Fibroblast of the aortic adventitia (primary cell): Measurements from ENCODE around the gene SLC34A3. TPM values are rescaled to one million over a fixed set of nuclear protein-coding genes. Genes with fewer than 3 reads are reported as not detected.

Source experiments
- DNase-seq: peaks from one replicate; pipeline ENCODE4 v3.0.0-alpha.2; 2010; ENCODE audit warnings: low read depth
- H3K4me3 ChIP-seq: 2 replicates; pipeline ENCODE4 v1.5.1; 2011; ENCODE audit warnings: low read depth, mild to moderate bottlenecking, control low read depth, low read length, moderate library complexity
- total RNA-seq: library from RNA; depleted of rRNA; stranded (reverse); fragments of >200 nt; gene quantifications from 2 replicates; pipeline ENCODE4 v1.2.3, GENCODE V29; 2012; ENCODE audit warnings: low replicate concordance
- TF ChIP-seq, protein P1 (sequence below): IDR thresholded peaks from 2 replicates; pipeline ENCODE4 v1.5.1; 2011; ENCODE audit warnings: mild to moderate bottlenecking, low read length, control low read depth, inconsistent platforms; ENCODE audit not compliant: insufficient read depth

The SLC34A3 gene
- total RNA-seq, 1 donor: not detected

DNA sequence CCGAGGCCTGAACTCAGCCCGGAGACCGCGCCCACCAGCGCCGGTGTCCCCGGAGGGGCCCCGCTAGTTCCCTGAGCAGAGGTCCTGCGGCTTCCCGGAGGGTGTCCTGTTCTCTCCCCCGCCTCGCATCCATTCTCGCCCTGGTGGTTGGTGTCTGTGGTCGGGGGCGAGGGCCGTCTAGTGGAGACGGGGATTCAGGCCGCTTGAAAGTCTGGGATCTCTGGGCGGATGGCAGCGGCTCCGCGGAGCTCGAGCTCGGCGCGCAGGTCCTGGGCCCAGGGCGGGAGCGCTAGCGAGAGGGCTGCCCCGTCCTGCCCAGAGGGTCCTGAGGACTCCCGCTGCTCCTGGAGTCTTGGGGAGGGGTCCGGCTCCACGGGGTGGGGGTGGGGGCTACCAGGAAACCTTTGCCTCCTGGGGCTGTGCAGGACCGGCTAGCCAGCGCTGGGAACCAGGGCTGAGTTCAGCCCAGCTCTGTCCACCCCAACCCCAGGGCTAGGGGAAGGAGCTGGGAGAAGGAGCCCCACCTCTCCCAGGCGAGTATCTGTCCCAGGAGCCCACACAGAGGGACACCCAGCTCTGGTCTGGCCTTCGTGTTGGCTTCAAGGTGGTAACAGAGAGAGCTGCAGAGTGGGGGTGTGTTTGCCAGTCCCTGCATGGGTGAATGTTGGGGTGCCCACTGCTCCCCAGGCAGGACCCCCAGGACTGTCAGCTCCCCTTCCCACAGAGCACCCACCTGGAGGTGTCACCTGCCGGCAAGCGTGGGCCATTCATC, 50.8 kb downstream of the SLC34A3 start:
- H3K4me3 ChIP-seq: no peak overlapping the region
- DNase-seq: no peak
- TF ChIP-seq, protein P1, sequence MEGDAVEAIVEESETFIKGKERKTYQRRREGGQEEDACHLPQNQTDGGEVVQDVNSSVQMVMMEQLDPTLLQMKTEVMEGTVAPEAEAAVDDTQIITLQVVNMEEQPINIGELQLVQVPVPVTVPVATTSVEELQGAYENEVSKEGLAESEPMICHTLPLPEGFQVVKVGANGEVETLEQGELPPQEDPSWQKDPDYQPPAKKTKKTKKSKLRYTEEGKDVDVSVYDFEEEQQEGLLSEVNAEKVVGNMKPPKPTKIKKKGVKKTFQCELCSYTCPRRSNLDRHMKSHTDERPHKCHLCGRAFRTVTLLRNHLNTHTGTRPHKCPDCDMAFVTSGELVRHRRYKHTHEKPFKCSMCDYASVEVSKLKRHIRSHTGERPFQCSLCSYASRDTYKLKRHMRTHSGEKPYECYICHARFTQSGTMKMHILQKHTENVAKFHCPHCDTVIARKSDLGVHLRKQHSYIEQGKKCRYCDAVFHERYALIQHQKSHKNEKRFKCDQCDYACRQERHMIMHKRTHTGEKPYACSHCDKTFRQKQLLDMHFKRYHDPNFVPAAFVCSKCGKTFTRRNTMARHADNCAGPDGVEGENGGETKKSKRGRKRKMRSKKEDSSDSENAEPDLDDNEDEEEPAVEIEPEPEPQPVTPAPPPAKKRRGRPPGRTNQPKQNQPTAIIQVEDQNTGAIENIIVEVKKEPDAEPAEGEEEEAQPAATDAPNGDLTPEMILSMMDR: no peak

Other genes with a start within 250 kb of the SLC34A3 start
- gene LCNL1, start 247.9 kb upstream of the SLC34A3 start, total RNA-seq: 0.54 and 15.3 TPM in 2 replicates
- 7.1 and 18.3 TPM in 2 replicates for gene PAXX, start 238.5 kb upstream of the SLC34A3 start, total RNA-seq
- 4.3 and 5.2 TPM in 2 replicates for gene CLIC3, start 234.3 kb upstream of the SLC34A3 start, total RNA-seq
- 21.0 and 25.0 TPM in 2 replicates for gene ABCA2, start 202.7 kb upstream of the SLC34A3 start, total RNA-seq
- gene FUT7, start 198.8 kb upstream of the SLC34A3 start, total RNA-seq: not detected in 2 replicates
- gene NPDC1, start 184.7 kb upstream of the SLC34A3 start, total RNA-seq: 23.8 and 31.6 TPM in 2 replicates
- gene ENTPD2, start 176.8 kb upstream of the SLC34A3 start, total RNA-seq: 0.09 TPM in 1 of 2 replicates, not detected in the other
- 0.41 and 1.5 TPM in 2 replicates for gene SAPCD2, start 160.3 kb upstream of the SLC34A3 start, total RNA-seq
- gene UAP1L1, start 153.4 kb upstream of the SLC34A3 start, total RNA-seq: 12.7 and 17.7 TPM in 2 replicates
- gene MAN1B1, start 143.9 kb upstream of the SLC34A3 start, total RNA-seq: 50.8 and 103 TPM in 2 replicates
- 69.5 and 72.3 TPM in 2 replicates for gene DPP7, start 116.2 kb upstream of the SLC34A3 start, total RNA-seq
- gene GRIN1, start 91.7 kb upstream of the SLC34A3 start, total RNA-seq: not detected in 2 replicates
- gene LRRC26, start 60.9 kb upstream of the SLC34A3 start, total RNA-seq: not detected in 2 replicates
- not detected in 2 replicates for gene TMEM210, start 58.8 kb upstream of the SLC34A3 start, total RNA-seq
- gene ANAPC2, start 42.3 kb upstream of the SLC34A3 start, total RNA-seq: 25.7 and 28.0 TPM in 2 replicates
- gene SSNA1, start 42.2 kb upstream of the SLC34A3 start, total RNA-seq: 43.5 and 51.5 TPM in 2 replicates
- 8.0 and 10.5 TPM in 2 replicates for gene TPRN, start 30.2 kb upstream of the SLC34A3 start, total RNA-seq
- 32.3 and 34.7 TPM in 2 replicates for gene TMEM203, start 25.3 kb upstream of the SLC34A3 start, total RNA-seq
- 8.5 and 8.6 TPM in 2 replicates for gene NDOR1, start 25.2 kb upstream of the SLC34A3 start, total RNA-seq
- gene RNF208, start 8.7 kb upstream of the SLC34A3 start, total RNA-seq: 0.45 TPM in 1 of 2 replicates, not detected in the other
- 0.36 and 0.49 TPM in 2 replicates for gene CYSRT1, start 5.7 kb upstream of the SLC34A3 start, total RNA-seq
- gene RNF224, start 3.4 kb upstream of the SLC34A3 start, total RNA-seq: 0.09 TPM in 1 of 2 replicates, not detected in the other
- gene TUBB4B, start 10.4 kb downstream of the SLC34A3 start, total RNA-seq: 21.8 and 195 TPM in 2 replicates
- gene STPG3, start 20.4 kb downstream of the SLC34A3 start, total RNA-seq: not detected in 2 replicates
- 27.1 and 43.7 TPM in 2 replicates for gene NELFB, start 24.4 kb downstream of the SLC34A3 start, total RNA-seq
- gene TOR4A, start 46.8 kb downstream of the SLC34A3 start, total RNA-seq: 12.6 and 31.3 TPM in 2 replicates
- 0.09 TPM in 1 of 2 replicates, not detected in the other for gene NRARP, start 71.4 kb downstream of the SLC34A3 start, total RNA-seq
- gene EXD3, start 192.3 kb downstream of the SLC34A3 start, total RNA-seq: 5.2 and 14.3 TPM in 2 replicates
- 0.36 and 0.74 TPM in 2 replicates for gene NOXA1, start 192.5 kb downstream of the SLC34A3 start, total RNA-seq
- not detected in 2 replicates for gene ENTPD8, start 210.5 kb downstream of the SLC34A3 start, total RNA-seq
- 29.1 and 29.6 TPM in 2 replicates for gene NSMF, start 228.4 kb downstream of the SLC34A3 start, total RNA-seq